H1 (cell line): ENCODE results near the gene MPEG1. TPM values are rescaled to one million over a fixed set of nuclear protein-coding genes. Genes with fewer than 3 reads are reported as not detected.

Experiments used
- CTCF ChIA-PET: fragments of 300-600 bp; sonication (Branson Sonifier 250); formaldehyde crosslinking; loops from one replicate; lab custom pipeline; 2021; ENCODE audit not compliant: partially characterized antibody; lab: Charles Lee
- POLR2A ChIA-PET: fragments of 300-600 bp; sonication (Branson Sonifier 250); formaldehyde crosslinking; loops from one replicate; lab custom pipeline; 2021; ENCODE audit warnings: inconsistent platforms; ENCODE audit not compliant: partially characterized antibody; lab: Charles Lee
- DNase-seq, 2 experiments: peaks; one replicate each; pipeline versions ENCODE4 v3.0.0 to v3.0.0-alpha.2; 2010 to 2022; ENCODE audit warnings: low spot score in 2 of 2, low read depth in 1 of 2, mixed read lengths in 1 of 2
- FAIRE-seq: peaks from 2 replicates; lab custom pipeline; 2011; peaks lifted over from hg19 to GRCh38; lab: Jason Lieb, UNC
- H2AFZ ChIP-seq: 2 replicates; pipeline ENCODE4 v1.8.1; 2012; ENCODE audit warnings: low read length, inconsistent platforms
- H2AK5ac ChIP-seq: 2 replicates; pipeline ENCODE4 v1.6.1; 2013; ENCODE audit warnings: low read depth, low read length
- H2BK120ac ChIP-seq: replicated peaks from 2 replicates; pipeline ENCODE3; 2013; ENCODE audit warnings: low read depth, low read length, inconsistent platforms
- H2BK12ac ChIP-seq: 2 replicates; pipeline ENCODE4 v1.6.1; 2013; ENCODE audit warnings: low read depth, low read length
- H2BK15ac ChIP-seq: 2 replicates; pipeline ENCODE4 v1.6.1; 2013; ENCODE audit warnings: low read length
- H2BK20ac ChIP-seq: 2 replicates; pipeline ENCODE4 v1.6.1; 2013; ENCODE audit warnings: low read length
- H2BK5ac ChIP-seq: 2 replicates; pipeline ENCODE4 v1.6.1; 2013; ENCODE audit warnings: low read depth, low read length
- H3K14ac ChIP-seq: 2 replicates; pipeline ENCODE4 v1.6.1; 2013; ENCODE audit warnings: inconsistent platforms; ENCODE audit not compliant: insufficient read length
- H3K18ac ChIP-seq: 2 replicates; pipeline ENCODE4 v1.6.1; 2013; ENCODE audit warnings: low read length; ENCODE audit errors: extremely low read depth
- H3K23ac ChIP-seq: 2 replicates; pipeline ENCODE4 v1.6.1; 2013; ENCODE audit warnings: inconsistent platforms; ENCODE audit not compliant: insufficient read length
- H3K23me2 ChIP-seq: 2 replicates; pipeline ENCODE4 v1.6.1; 2013; ENCODE audit warnings: low read depth, low read length
- H3K27ac ChIP-seq: 2 replicates; pipeline ENCODE4 v1.6.1; 2011; ENCODE audit warnings: low read depth, low read length, inconsistent platforms
- H3K27me3 ChIP-seq, 4 experiments: replicated peaks in 1 of 4; 1 replicate in 1 of 4; 2 replicates in 3 of 4; pipeline versions ENCODE4 v1.6.1 to v1.8.1; 2011 to 2013; ENCODE audit warnings: low read length in 3 of 4, mild to moderate bottlenecking in 3 of 4, inconsistent platforms in 2 of 4, mixed read lengths in 2 of 4, moderate library complexity in 1 of 4; ENCODE audit not compliant: control insufficient read depth in 3 of 4, insufficient read depth in 3 of 4; ENCODE audit errors: extremely low read depth in 1 of 4
- H3K36me3 ChIP-seq, 4 experiments: 2 replicates each; pipeline versions ENCODE4 v1.6.1 to v1.8.1; 2011 to 2013; ENCODE audit warnings: mild to moderate bottlenecking in 4 of 4, low read length in 3 of 4, moderate library complexity in 2 of 4, control low read depth in 1 of 4, inconsistent platforms in 1 of 4; ENCODE audit not compliant: insufficient read depth in 4 of 4, control insufficient read depth in 2 of 4
- H3K4ac ChIP-seq: replicated peaks from 2 replicates; pipeline ENCODE3; 2013; ENCODE audit warnings: low read length, low read depth, mixed read lengths, inconsistent platforms; ENCODE audit not compliant: insufficient read length
- H3K4me1 ChIP-seq, 4 experiments: replicated peaks in 1 of 4; 1 replicate in 1 of 4; 2 replicates in 3 of 4; pipeline versions ENCODE4 v1.6.1 to v1.8.1; 2011 to 2013; ENCODE audit warnings: low read length in 3 of 4, inconsistent platforms in 2 of 4, mixed read lengths in 1 of 4; ENCODE audit not compliant: insufficient read depth in 4 of 4, control insufficient read depth in 3 of 4
- H3K4me2 ChIP-seq, 2 experiments: 2 replicates each; pipeline versions ENCODE4 v1.6.1 to v1.8.1; 2011 to 2013; ENCODE audit warnings: low read depth in 2 of 2, low read length in 2 of 2, control low read depth in 1 of 2, inconsistent platforms in 1 of 2, mild to moderate bottlenecking in 1 of 2; ENCODE audit not compliant: insufficient read depth in 1 of 2
- H3K4me3 ChIP-seq, 4 experiments: fragments of 200-600, 300-600 bp in 1 of 4; sonication (generic), shearing (Covaris generic), sonication (Bioruptor Twin) in 1 of 4; 2 replicates each; pipeline versions ENCODE4 v1.5.1 to v1.8.1; 2011 to 2016; ENCODE audit warnings: low read length in 4 of 4, low read depth in 3 of 4, control low read depth in 2 of 4, inconsistent platforms in 2 of 4, mild to moderate bottlenecking in 2 of 4, mixed read lengths in 1 of 4, moderate library complexity in 1 of 4; ENCODE audit not compliant: insufficient read depth in 2 of 4; ENCODE audit errors: extremely low read depth in 1 of 4
- H3K56ac ChIP-seq: replicated peaks from 2 replicates; pipeline ENCODE3; 2013; ENCODE audit warnings: low read depth, mild to moderate bottlenecking, mixed read lengths, low read length, inconsistent platforms; ENCODE audit not compliant: insufficient read length
- H3K79me1 ChIP-seq: 2 replicates; pipeline ENCODE4 v1.6.1; 2013; ENCODE audit warnings: low read depth, low read length, control low read depth
- H3K79me2 ChIP-seq, 2 experiments: 2 replicates each; pipeline versions ENCODE4 v1.6.1 to v1.8.1; 2012 to 2013; ENCODE audit warnings: low read length in 2 of 2, mild to moderate bottlenecking in 2 of 2, inconsistent platforms in 1 of 2; ENCODE audit not compliant: insufficient read depth in 2 of 2, control insufficient read depth in 1 of 2
- H3K9ac ChIP-seq, 4 experiments: replicated peaks in 1 of 4; 1 replicate in 1 of 4; 2 replicates in 3 of 4; pipeline versions ENCODE4 v1.6.1 to v1.8.1; 2011 to 2013; ENCODE audit warnings: low read depth in 3 of 4, low read length in 3 of 4, control low read depth in 2 of 4, mild to moderate bottlenecking in 2 of 4, moderate library complexity in 2 of 4, inconsistent platforms in 1 of 4; ENCODE audit errors: extremely low read depth in 1 of 4
- H3K9me3 ChIP-seq, 2 experiments: 2 replicates each; pipeline versions ENCODE4 v1.6.1 to v1.8.1; 2012 to 2013; ENCODE audit warnings: mild to moderate bottlenecking in 2 of 2, moderate library complexity in 2 of 2, control low read depth in 1 of 2, inconsistent platforms in 1 of 2, low read depth in 1 of 2, low read length in 1 of 2, mixed read lengths in 1 of 2; ENCODE audit not compliant: insufficient read depth in 2 of 2
- H4K20me1 ChIP-seq, 2 experiments: replicated peaks in 1 of 2; 2 replicates each; pipeline versions ENCODE3 to v1.8.1; 2011 to 2013; ENCODE audit warnings: inconsistent platforms in 2 of 2, low read length in 2 of 2, mild to moderate bottlenecking in 1 of 2; ENCODE audit not compliant: insufficient read depth in 2 of 2, control insufficient read depth in 1 of 2
- H4K5ac ChIP-seq: 2 replicates; pipeline ENCODE4 v1.6.1; 2013; ENCODE audit warnings: low read length, low read depth, mixed read lengths, inconsistent platforms; ENCODE audit not compliant: insufficient read length
- H4K8ac ChIP-seq: 2 replicates; pipeline ENCODE4 v1.8.0; 2013; ENCODE audit warnings: mild to moderate bottlenecking, moderate library complexity, low read length, inconsistent platforms; ENCODE audit not compliant: insufficient read depth; ENCODE audit errors: extremely low read depth
- H4K91ac ChIP-seq: replicated peaks from 2 replicates; pipeline ENCODE3; 2013; ENCODE audit warnings: low read length, mixed read lengths, inconsistent platforms; ENCODE audit not compliant: insufficient read length
- CBX5 ChIP-seq: fragments of 300-800, 300-1000 bp; sonication (generic); IDR thresholded peaks from 2 replicates; pipeline ENCODE4 v1.7.1; 2016; ENCODE audit warnings: antibody characterized with exemption, low read length, low read depth
- CEBPB ChIP-seq: IDR thresholded peaks from 2 replicates; pipeline ENCODE4 v1.6.1; 2012; ENCODE audit warnings: low read depth, low read length
- CREB1 ChIP-seq: IDR thresholded peaks from 2 replicates; pipeline ENCODE4 v1.6.1; 2012; ENCODE audit warnings: inconsistent platforms
- E2F6 ChIP-seq: IDR thresholded peaks from 2 replicates; pipeline ENCODE4 v1.6.1; 2012; ENCODE audit warnings: inconsistent platforms
- FOSL1 ChIP-seq: IDR thresholded peaks from 2 replicates; pipeline ENCODE4 v1.6.1; 2011; ENCODE audit warnings: mild to moderate bottlenecking, low read depth, low read length, moderate library complexity; ENCODE audit not compliant: insufficient read depth
- HDAC2 ChIP-seq, 2 experiments: fragments of 300-600 bp in 1 of 2; sonication (generic) in 1 of 2; IDR thresholded peaks; 2 replicates each; pipeline ENCODE4 v1.6.1; 2011 to 2012; ENCODE audit warnings: low read depth in 2 of 2, low read length in 2 of 2, mild to moderate bottlenecking in 2 of 2, moderate library complexity in 2 of 2, borderline replicate concordance in 1 of 2, inconsistent platforms in 1 of 2
- SIRT6 ChIP-seq: IDR thresholded peaks from one replicate; pipeline ENCODE4 v1.7.1; 2012; ENCODE audit warnings: low read length, inconsistent platforms
- SIX5 ChIP-seq: IDR thresholded peaks from 2 replicates; pipeline ENCODE4 v1.6.1; 2011; ENCODE audit warnings: mild to moderate bottlenecking, low read depth, low read length
- SRF ChIP-seq: IDR thresholded peaks from 2 replicates; pipeline ENCODE4 v1.6.1; 2011; ENCODE audit warnings: mild to moderate bottlenecking, low read depth, low read length, moderate library complexity
- TBP ChIP-seq: IDR thresholded peaks from 2 replicates; pipeline ENCODE4 v1.6.1; 2011; ENCODE audit warnings: low read depth, low read length, improper control_type of control experiment
- WGBS, 2 experiments: shearing (Covaris generic) in 1 of 2; methylation state at CpG; one replicate each; pipeline versions ENCODE4 v1.1.6 to v1.1.7; 2013 to 2015; ENCODE audit warnings: low lambda C conversion rate in 2 of 2, mixed read lengths in 2 of 2, inconsistent platforms in 1 of 2, low coverage in 1 of 2, missing lambda C conversion rate in 1 of 2; ENCODE audit not compliant: insufficient replicate concordance in 2 of 2, insufficient coverage in 1 of 2, insufficient read length in 1 of 2; ENCODE audit errors: extremely low coverage in 1 of 2, missing lambda C conversion rate in 1 of 2; 5-methylcytosine and 5-hydroxymethylcytosine counted together
- polyA plus RNA-seq, 7 experiments: library from polyadenylated mRNA; depleted of rRNA in 3 of 7; stranded (reverse) in 5 of 7; unstranded in 2 of 7; fragments of >200 nt in 5 of 7; fragments of 200-250 nt in 2 of 7; gene quantifications; 1 replicate in 5 of 7; 2 replicates in 1 of 7; 4 replicates in 1 of 7; pipeline versions ENCODE4 v1.2.1 to v1.2.3, GENCODE V29; 2011 to 2013; ENCODE audit warnings: missing spikeins in 2 of 7, mixed read lengths in 2 of 7
- total RNA-seq: library from RNA; stranded (reverse); fragmentation: NEBNext Ultra II Directional; extraction: Animal tissue kit (Norgen Biotek cat#: 25700); gene quantifications from 2 replicates; pipeline ENCODE4 v1.2.1, GENCODE V29; 2021

The MPEG1 gene
- total and polyA plus RNA-seq, 2 of the 8 experiments (the other 6 are each of a cell fraction or from before 2014, with no cell fraction given) = not detected

- Histone ChIP-seq H3K23me2 (no peaks in the 10 kb centered on the region), H3K27me3 (no peaks in the 10 kb centered on the region), H3K27ac (no peak overlapping the region), H3K4me2 (no peak overlapping the region), H3K79me1 (no peaks in the 10 kb centered on the region), H3K9me3 (no peaks in the 10 kb centered on the region), H3K56ac (no peak overlapping the region), H3K9ac (no peak overlapping the region), H4K20me1 (no peaks in the 10 kb centered on the region), H2AFZ (no peak overlapping the region), H3K4me1 (no peaks in the 10 kb centered on the region), H3K36me3 (no peaks in the 10 kb centered on the region), H3K18ac (no peak overlapping the region), H3K23ac (no peak overlapping the region), H3K79me2 (no peaks in the 10 kb centered on the region), H2BK12ac (no peak overlapping the region), H4K5ac (no peak overlapping the region), H3K14ac (no peak overlapping the region), H2AK5ac (no peak overlapping the region), H2BK120ac (no peak overlapping the region), H3K4ac (no peak overlapping the region), H3K4me3 (no peak overlapping the region), H4K91ac (peak overlapping the region; percentile 31), H2BK20ac (no peak overlapping the region), H2BK15ac (no peak overlapping the region), H2BK5ac (no peak overlapping the region), H4K8ac (no peak overlapping the region)
- ChIA-PET CTCF (interaction anchor here (1.0 to 8.4 kb wide), 6 partner anchors 28 to 170 kb away, joined by 3 to 74 read pairs (median 8); partner anchors contain the start of gene DTX4), POLR2A (no interaction called here)
- DNase-seq (no peak), FAIRE-seq (no peak)
- TF ChIP-seq CREB1 (no peak), CBX5 (no peak), TBP (no peak), SIX5 (no peak), FOSL1 (no peak), CEBPB (no peak), E2F6 (no peak), HDAC2 (IDR thresholded peaks at IDR 0.05; ENCODE audit: borderline replicate concordance in 1 of 2, low read depth in 2 of 2, low read length in 2 of 2) (no peak), SIRT6 (no peak), SRF (no peak)
- 70% methylated on average over 2 of the region's 2 CpGs; no CpG with 5 or more reads in 1 of the 2 experiments for WGBS, 2 experiments
Observed at GRCh38 chr11:59261150-59261549, 48.4 kb upstream of the MPEG1 start.
